ENCODE data around the gene ABHD16B.
"Not testable (repeated sequence)": the region's sequence is repeated elsewhere in the genome, so short reads cannot be mapped to it uniquely, and the experiment has no call there.

Gene ABHD16B

GRCh38 chr20:63855363-63856097, 5.8 kb upstream of the ABHD16B start:
- no peak for DNase-seq

- DNase-seq = no peak
These were observed 5.2 kb upstream of the ABHD16B start for GRCh38 chr20:63856098-63856511.

GRCh38 chr20:63857764-63858392, 3.4 kb upstream of the ABHD16B start:
- no peak for DNase-seq

- no peak for DNase-seq
These were observed 2.7 kb upstream of the ABHD16B start for GRCh38 chr20:63858393-63859165.

- no peak for DNase-seq
These were observed 2.1 kb upstream of the ABHD16B start for GRCh38 chr20:63859166-63859699.

GRCh38 chr20:63860325-63861051, 810 bp upstream of the ABHD16B start:
- DNase-seq = no peak

- no peak for DNase-seq
These were observed 943 bp downstream of the ABHD16B start for GRCh38 chr20:63861981-63862901.

- DNase-seq = no peak
These were observed 1.9 kb downstream of the ABHD16B start for GRCh38 chr20:63863021-63863797.

GRCh38 chr20:63863798-63864544, 2.7 kb downstream of the ABHD16B start:
- DNase-seq = peak; percentile 69

GRCh38 chr20:63864545-63864977, 3.3 kb downstream of the ABHD16B start:
- DNase-seq = no peak

GRCh38 chr20:63864978-63865640, 3.8 kb downstream of the ABHD16B start, which contains the start of gene TPD52L2:
Gene TPD52L2, plus strand, starts transcription at chr20:63865270. Its CDS starts 96 bp downstream, at chr20:63865366.
- DNase-seq = peak; percentile 98

- DNase-seq = not testable (repeated sequence)
These were observed 5.7 kb downstream of the ABHD16B start for GRCh38 chr20:63867042-63867441.

GRCh38 chr20:63868264-63868663, 7.0 kb downstream of the ABHD16B start:
- no peak for DNase-seq

- DNase-seq = peak; percentile 45
These were observed 12.2 kb downstream of the ABHD16B start for GRCh38 chr20:63873477-63873971.

GRCh38 chr20:63874241-63874640, 12.9 kb downstream of the ABHD16B start:
- DNase-seq = not testable (repeated sequence)

GRCh38 chr20:63876489-63877036, 15.3 kb downstream of the ABHD16B start:
- no peak for DNase-seq

GRCh38 chr20:63877755-63878470, 16.6 kb downstream of the ABHD16B start:
- DNase-seq = no peak

All from fibroblast of skin of abdomen (primary cell).